Suppressor macrophage treated with lipopolysaccharide for 1 hour (primary cell): Measurements from ENCODE around the gene TIGD1.
"Not testable (repeated sequence)": the region's sequence is repeated elsewhere in the genome, so short reads cannot be mapped to it uniquely, and the experiment has no call there.

ENCODE experiments used
- DNase-seq, 3 donors: peaks; one replicate each; pipeline ENCODE4 v3.0.0-alpha.2; 2020 to 2022

The TIGD1 gene

GRCh38 chr2:232538671-232539070, 11.7 kb downstream of the TIGD1 start:
- DNase-seq = peak; percentile 88 to 93 (median 88)

GRCh38 chr2:232537499-232537898, 12.9 kb downstream of the TIGD1 start:
- DNase-seq = no peak

DNA sequence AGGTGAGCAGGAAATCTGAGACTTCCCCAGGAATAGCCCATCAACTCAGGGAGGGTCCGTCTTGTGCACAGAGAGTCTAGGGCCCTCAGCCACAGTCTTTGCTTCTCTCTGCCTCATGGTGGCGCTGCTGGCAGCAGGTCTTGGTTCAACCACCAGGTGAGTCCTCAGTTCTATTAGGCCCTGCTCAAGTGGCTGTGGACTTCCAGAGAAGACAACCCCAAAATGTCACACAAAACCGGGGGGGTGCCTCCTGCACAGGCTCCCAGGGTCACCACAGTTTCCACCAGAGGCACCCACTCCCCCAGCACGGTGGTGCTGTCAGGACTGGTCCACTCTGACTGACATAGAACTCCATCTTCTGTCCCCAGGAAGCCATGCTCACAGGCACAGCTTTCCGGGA, 13.3 kb downstream of the TIGD1 start:
- DNase-seq = no peak

GRCh38 chr2:232535761-232536530, 14.4 kb downstream of the TIGD1 start:
- peak in 2 of 3 donors; percentile 26 to 38 for DNase-seq

- no peak for DNase-seq
These were observed 15.3 kb downstream of the TIGD1 start for GRCh38 chr2:232534940-232535651.

DNA sequence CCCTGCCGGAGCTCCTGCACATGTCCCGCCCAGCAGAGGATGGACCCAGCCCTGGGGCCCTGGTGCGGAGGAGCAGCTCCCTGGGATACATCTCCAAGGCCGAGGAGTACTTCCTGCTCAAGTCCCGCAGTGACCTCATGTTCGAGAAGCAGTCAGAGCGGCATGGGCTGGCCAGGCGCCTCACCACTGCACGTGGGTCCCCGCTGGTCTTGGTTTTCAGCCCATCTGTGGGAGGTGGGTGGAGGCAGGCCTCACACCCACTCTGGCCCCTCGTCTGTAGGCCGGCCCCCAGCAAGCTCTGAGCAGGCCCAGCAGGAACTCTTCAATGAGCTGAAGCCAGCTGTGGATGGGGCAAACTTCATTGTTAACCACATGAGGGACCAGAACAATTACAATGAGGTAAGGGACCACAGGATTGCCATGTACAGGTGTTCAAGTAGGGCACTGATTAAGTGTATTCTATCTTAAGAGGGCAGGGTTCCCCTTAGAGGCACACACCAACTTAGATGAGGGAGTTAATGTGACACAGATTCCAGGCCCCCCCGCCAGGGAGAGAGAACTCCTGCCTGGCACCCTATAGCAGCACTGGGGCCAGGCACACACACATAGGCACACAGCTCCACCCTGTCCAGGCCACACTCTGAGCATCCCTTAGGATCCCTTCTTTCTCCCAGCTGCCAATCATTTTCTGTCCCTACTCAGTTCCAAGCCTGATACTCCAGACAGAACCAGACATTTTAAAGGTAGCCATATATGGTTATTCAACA, 16.2 kb downstream of the TIGD1 start:
- no peak for DNase-seq

- DNase-seq = not testable (repeated sequence)
These were observed 17.5 kb downstream of the TIGD1 start for GRCh38 chr2:232532821-232533220.

DNA sequence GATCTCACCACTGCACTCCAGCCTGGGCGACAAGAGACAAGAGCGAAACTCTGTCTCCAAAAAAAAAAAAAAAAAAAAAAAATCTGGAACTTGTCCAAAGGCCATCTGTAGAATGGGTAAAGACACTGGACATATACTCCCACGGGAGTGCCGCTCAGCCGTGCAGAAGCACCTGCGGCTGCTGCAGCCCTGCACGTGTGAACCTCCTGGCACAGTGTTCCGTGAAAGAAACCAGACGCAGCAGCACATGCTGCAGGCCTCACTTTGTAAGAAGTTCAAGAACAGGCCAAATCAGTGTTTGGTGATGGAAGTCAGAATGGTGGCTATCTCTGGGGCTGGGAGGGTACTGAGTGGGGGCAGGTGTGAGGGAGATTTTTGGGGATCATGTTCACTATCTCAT, 17.9 kb downstream of the TIGD1 start:
- no peak for DNase-seq

- DNase-seq = no peak
These were observed 19.6 kb downstream of the TIGD1 start for GRCh38 chr2:232530626-232531260.

DNA sequence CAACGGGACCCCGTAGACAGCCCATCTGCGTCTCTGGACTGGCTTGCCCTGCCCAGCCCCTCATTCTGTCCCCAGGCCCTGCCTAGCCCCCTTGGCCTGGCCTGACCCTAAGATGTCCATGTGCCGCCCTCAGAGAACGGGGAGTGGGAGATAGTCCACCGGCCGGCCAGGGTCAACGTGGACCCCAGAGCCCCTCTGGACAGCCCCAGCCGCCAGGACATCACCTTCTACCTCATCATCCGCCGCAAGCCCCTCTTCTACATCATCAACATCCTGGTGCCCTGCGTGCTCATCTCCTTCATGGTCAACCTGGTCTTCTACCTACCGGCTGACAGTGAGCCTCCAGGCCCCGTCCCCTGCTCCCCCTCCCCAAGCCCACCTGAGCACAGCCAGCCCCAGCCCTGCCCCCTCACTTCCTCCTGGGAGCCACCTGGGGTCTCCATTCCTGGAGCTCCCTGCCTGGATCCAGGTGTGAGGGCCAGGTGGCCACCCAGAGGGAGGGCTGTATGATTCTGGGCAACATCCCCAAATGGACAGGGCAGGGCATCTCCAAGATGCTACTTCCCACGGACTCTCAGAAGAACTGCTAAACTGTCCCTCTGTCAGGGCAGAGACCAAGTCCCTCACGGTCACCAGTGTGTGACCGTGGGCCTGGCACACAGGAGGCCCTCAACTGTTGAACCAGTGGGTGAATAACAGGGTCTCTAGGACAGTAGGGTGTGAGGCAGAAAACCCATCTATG, 20.4 kb downstream of the TIGD1 start:
- DNase-seq = no peak

GRCh38 chr2:232528746-232529460, 21.5 kb downstream of the TIGD1 start:
- DNase-seq = peak; percentile 37 to 40 (median 37)

DNA sequence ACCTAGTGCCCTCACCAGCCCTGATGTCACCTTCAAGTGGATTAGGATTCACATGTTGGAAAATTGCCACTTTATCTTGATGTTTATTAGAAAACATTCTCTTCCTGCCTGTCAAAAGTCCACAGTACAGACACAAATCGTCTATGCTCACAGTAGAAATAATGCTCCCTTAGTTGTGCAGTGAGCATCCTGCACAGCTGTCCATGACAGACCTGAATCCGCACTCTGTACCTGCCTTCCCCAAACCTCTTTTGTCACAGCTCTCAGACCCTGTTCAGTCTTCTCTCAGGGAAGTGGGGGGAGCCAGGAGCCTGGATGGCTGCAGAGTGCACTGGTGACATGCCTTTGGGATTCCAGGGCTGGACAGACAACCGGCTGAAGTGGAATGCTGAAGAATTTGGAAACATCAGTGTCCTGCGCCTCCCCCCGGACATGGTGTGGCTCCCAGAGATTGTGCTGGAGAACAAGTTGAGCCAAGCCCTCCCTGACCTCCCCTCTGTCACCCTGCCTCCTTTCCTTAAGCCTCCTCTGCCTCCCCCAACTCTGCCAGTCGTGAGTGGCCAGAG, 22.4 kb downstream of the TIGD1 start:
- DNase-seq = no peak

DNA sequence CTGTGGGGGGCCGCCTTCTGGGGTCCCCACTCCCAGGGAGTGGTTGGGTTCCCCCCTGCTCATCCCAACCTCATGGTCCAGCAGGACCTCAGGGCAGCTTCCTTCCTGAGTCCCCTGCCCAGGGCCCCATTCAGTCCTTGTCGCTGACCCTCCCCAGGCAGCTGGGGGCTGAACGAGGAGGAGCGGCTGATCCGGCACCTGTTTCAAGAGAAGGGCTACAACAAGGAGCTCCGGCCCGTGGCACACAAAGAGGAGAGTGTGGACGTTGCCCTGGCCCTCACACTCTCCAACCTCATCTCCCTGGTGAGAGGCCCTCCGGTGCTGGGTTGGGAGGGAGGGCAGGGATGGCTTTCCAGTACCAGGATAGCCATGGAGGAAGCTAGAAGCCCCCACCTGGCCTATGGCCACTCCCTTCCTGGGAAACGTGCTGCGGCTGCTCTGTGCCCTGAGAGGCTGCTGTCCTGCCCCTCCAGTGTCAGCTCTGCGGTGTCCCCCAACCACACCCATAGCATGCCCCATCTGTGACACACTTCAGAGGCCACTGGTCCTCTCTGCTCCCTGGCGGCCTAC, 23.9 kb downstream of the TIGD1 start:
- DNase-seq = no peak

GRCh38 chr2:232525791-232526371, 24.5 kb downstream of the TIGD1 start, which contains the start of gene CHRND:
TSS of gene CHRND (plus strand) at chr2:232526160. CDS start at chr2:232526216, 56 bp downstream.
- peak; percentile 24 to 55 (median 25) for DNase-seq

GRCh38 chr2:232525199-232525598, 25.2 kb downstream of the TIGD1 start:
- no peak for DNase-seq

DNA sequence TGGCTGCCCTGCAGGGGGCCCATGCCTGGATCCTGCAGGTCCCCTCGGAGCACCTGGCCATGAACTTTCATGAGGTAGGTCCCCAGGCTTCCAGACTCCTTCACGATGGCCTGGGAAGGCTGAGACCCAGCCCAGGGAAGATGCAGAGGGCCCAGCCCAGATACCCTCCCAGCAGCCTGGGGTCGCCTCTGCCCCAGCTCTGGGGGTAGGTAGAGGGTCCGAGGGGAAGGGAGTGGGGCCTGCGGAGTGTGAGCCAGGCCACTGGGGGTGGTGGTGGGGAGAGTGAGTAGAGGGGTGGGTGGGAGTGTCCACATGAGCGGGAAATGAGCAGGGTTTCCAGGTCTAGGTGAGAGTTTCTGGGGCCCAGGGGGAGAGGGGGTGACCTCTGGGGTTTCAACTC, 25.6 kb downstream of the TIGD1 start:
- no peak for DNase-seq

- DNase-seq = peak; percentile 45 to 61 (median 50)
These were observed 26.4 kb downstream of the TIGD1 start for GRCh38 chr2:232523682-232524597.

GRCh38 chr2:232523402-232523681, 27.0 kb downstream of the TIGD1 start:
- no peak for DNase-seq

DNA sequence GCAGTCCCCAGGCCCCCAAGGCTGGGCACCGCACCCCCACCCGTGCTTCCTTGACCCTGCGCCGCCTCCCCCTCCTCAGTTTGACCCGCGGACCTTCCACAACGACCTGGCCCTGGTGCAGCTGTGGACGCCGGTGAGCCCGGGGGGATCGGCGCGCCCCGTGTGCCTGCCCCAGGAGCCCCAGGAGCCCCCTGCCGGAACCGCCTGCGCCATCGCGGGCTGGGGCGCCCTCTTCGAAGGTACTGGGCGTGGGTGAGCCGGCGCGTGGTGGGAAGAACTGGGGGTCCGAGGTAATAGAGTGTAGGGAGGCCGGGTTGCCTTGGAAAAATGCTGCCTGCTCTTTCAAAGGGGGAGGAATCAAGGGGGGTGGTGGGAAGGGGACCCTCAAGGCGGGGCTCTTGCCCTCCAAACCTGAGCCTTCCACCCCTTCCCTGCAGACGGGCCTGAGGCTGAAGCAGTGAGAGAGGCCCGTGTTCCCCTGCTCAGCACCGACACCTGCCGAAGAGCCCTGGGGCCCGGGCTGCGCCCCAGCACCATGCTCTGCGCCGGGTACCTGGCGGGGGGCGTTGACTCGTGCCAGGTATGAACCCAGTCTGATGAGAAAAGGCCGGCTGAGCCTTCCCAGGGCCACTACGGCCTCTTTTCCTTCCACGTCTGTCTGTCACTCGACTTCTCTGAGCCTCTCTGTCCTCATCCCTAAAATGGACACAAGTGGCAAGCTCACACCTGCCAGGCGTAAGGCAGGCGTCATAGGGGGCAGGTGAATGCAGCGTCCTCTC, 27.5 kb downstream of the TIGD1 start:
- no peak for DNase-seq
